PC-9 (cell line): ENCODE data around the gene UTY. TPM values are rescaled to one million over a fixed set of nuclear protein-coding genes. Genes with fewer than 3 reads are reported as not detected.

Experiments used
- BruUV-seq: library from RNA; stranded (reverse); fragments of 400-500 nt; replicated peaks from 2 replicates; lab custom pipeline; 2021; lab: Mats Ljungman, UMichigan
- CTCF ChIA-PET: fragments of 300-600 bp; sonication (Branson Sonifier 250); formaldehyde crosslinking; loops from one replicate; lab custom pipeline; 2022; ENCODE audit warnings: antibody characterized with exemption; lab: Charles Lee
- POLR2A ChIA-PET: fragments of 300-600 bp; sonication (Branson Sonifier 250); formaldehyde crosslinking; loops from one replicate; lab custom pipeline; 2022; ENCODE audit warnings: antibody characterized with exemption; ENCODE audit not compliant: unreplicated experiment; lab: Charles Lee
- DNase-seq, 2 experiments: peaks; one replicate each; pipeline versions ENCODE4 v3.0.0 to v3.0.0-alpha.2; 2015 to 2022; ENCODE audit warnings: mixed read lengths in 1 of 2
- H2AFZ ChIP-seq: fragments of 200-600 bp; sonication (generic); 2 replicates; pipeline ENCODE4 v1.8.1; 2017; ENCODE audit warnings: antibody characterized with exemption
- H3F3A ChIP-seq: fragments of 200-600 bp; sonication (generic); 2 replicates; pipeline ENCODE4 v1.8.1; 2017; ENCODE audit warnings: antibody characterized with exemption, mild to moderate bottlenecking, low read depth; ENCODE audit not compliant: insufficient read depth
- H3K27ac ChIP-seq: fragments of 200-600 bp; sonication (generic); 2 replicates; pipeline ENCODE4 v1.6.1; 2016; ENCODE audit warnings: mixed run types
- H3K27me3 ChIP-seq: fragments of 200-600 bp; sonication (generic); 2 replicates; pipeline ENCODE4 v1.6.1; 2016; ENCODE audit warnings: low read depth, mixed run types; ENCODE audit not compliant: insufficient read depth
- H3K36me3 ChIP-seq: fragments of 200-600 bp; sonication (generic); 2 replicates; pipeline ENCODE4 v1.6.1; 2016; ENCODE audit warnings: low read depth, mixed run types
- H3K4me1 ChIP-seq: fragments of 200-600 bp; sonication (generic); replicated peaks from 2 replicates; pipeline ENCODE4 v1.6.1; 2016; ENCODE audit warnings: mixed run types; ENCODE audit not compliant: insufficient read depth
- H3K4me2 ChIP-seq: fragments of 200-600 bp; sonication (generic); 2 replicates; pipeline ENCODE4 v1.6.1; 2017; ENCODE audit warnings: mixed run types
- H3K4me3 ChIP-seq: fragments of 200-600 bp; sonication (generic); 2 replicates; pipeline ENCODE4 v1.6.1; 2016; ENCODE audit warnings: mixed run types
- H3K79me2 ChIP-seq: fragments of 200-600 bp; sonication (generic); 2 replicates; pipeline ENCODE4 v1.6.1; 2017; ENCODE audit warnings: low read depth, mixed run types
- H3K9me2 ChIP-seq: fragments of 200-600 bp; sonication (generic); 2 replicates; pipeline ENCODE4 v1.8.1; 2017; ENCODE audit warnings: mild to moderate bottlenecking; ENCODE audit not compliant: insufficient read depth
- H3K9me3 ChIP-seq: fragments of 200-600 bp; sonication (generic); 2 replicates; pipeline ENCODE4 v1.8.1; 2016; ENCODE audit warnings: low read depth; ENCODE audit not compliant: insufficient read depth
- H4K20me1 ChIP-seq: fragments of 200-600 bp; sonication (generic); 2 replicates; pipeline ENCODE4 v1.8.1; 2017; ENCODE audit not compliant: insufficient read depth
- EZH2 ChIP-seq: fragments of 200-600 bp; sonication (generic); IDR thresholded peaks from 2 replicates; pipeline ENCODE4 v1.8.0; 2017; ENCODE audit warnings: antibody characterized with exemption, low read depth
- intact Hi-C: fragments of 100-400 bp; cut with micrococcal nuclease; formaldehyde crosslinking; loops from one replicate; pipeline ENCODE4 v1.10.0; 2022; ENCODE audit not compliant: unreplicated experiment
- total RNA-seq: library from RNA; stranded (reverse); gene quantifications from 2 replicates; pipeline ENCODE4 v1.2.3, GENCODE V29; 2021
- TF ChIP-seq, protein P1 (sequence below): fragments of 200-600 bp; sonication (generic); conservative IDR thresholded peaks from 2 replicates; pipeline ENCODE4 v1.6.1; 2017; ENCODE audit warnings: mixed run types, antibody characterized with exemption, mild to moderate bottlenecking, moderate library complexity

Gene UTY
- total RNA-seq, 1 experiment from 2014 or later = not detected

GRCh38 chrY:13479121-13479711, 617 bp downstream of the UTY start:
- TF ChIP-seq EZH2 = no peak
- TF ChIP-seq, protein P1, sequence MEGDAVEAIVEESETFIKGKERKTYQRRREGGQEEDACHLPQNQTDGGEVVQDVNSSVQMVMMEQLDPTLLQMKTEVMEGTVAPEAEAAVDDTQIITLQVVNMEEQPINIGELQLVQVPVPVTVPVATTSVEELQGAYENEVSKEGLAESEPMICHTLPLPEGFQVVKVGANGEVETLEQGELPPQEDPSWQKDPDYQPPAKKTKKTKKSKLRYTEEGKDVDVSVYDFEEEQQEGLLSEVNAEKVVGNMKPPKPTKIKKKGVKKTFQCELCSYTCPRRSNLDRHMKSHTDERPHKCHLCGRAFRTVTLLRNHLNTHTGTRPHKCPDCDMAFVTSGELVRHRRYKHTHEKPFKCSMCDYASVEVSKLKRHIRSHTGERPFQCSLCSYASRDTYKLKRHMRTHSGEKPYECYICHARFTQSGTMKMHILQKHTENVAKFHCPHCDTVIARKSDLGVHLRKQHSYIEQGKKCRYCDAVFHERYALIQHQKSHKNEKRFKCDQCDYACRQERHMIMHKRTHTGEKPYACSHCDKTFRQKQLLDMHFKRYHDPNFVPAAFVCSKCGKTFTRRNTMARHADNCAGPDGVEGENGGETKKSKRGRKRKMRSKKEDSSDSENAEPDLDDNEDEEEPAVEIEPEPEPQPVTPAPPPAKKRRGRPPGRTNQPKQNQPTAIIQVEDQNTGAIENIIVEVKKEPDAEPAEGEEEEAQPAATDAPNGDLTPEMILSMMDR = no peak
- intact Hi-C loops = no loop called here
- Histone ChIP-seq H3K4me1 (no peaks in the 10 kb centered on the region), H4K20me1 (no peaks in the 10 kb centered on the region), H3K36me3 (no peaks in the 10 kb centered on the region), H3K4me3 (no peak overlapping the region), H3K79me2 (no peaks in the 10 kb centered on the region), H3F3A (no peaks in the 10 kb centered on the region), H3K27me3 (no peaks in the 10 kb centered on the region), H3K27ac (no peak overlapping the region), H3K9me3 (no peaks in the 10 kb centered on the region), H3K9me2 (no peaks in the 10 kb centered on the region), H3K4me2 (no peak overlapping the region), H2AFZ (no peak overlapping the region)
- ChIA-PET POLR2A (no interaction called here), CTCF (no interaction called here)
- BruUV-seq = no TSS peak
- no peak for DNase-seq

- Histone ChIP-seq H3K27ac (no peak overlapping the region), H3K4me2 (no peak overlapping the region), H3K4me3 (no peak overlapping the region), H3K9me2 (no peaks in the 10 kb centered on the region), H3K27me3 (no peaks in the 10 kb centered on the region), H2AFZ (no peak overlapping the region), H3K9me3 (no peaks in the 10 kb centered on the region), H3K4me1 (no peaks in the 10 kb centered on the region), H4K20me1 (no peaks in the 10 kb centered on the region), H3F3A (no peaks in the 10 kb centered on the region), H3K79me2 (no peaks in the 10 kb centered on the region), H3K36me3 (no peaks in the 10 kb centered on the region)
- ChIA-PET CTCF (no interaction called here), POLR2A (no interaction called here)
- intact Hi-C loops = no loop called here
- BruUV-seq = no TSS peak
- TF ChIP-seq, protein P1 = no peak
- TF ChIP-seq EZH2 = no peak
- DNase-seq = no peak
Measured at GRCh38 chrY:13478126-13478785, 1.6 kb downstream of the UTY start.

- Histone ChIP-seq H3K79me2 (no peaks in the 10 kb centered on the region), H3K4me2 (no peak overlapping the region), H4K20me1 (no peaks in the 10 kb centered on the region), H3K27me3 (no peaks in the 10 kb centered on the region), H3F3A (no peaks in the 10 kb centered on the region), H2AFZ (no peak overlapping the region), H3K4me1 (no peaks in the 10 kb centered on the region), H3K9me3 (no peaks in the 10 kb centered on the region), H3K4me3 (no peak overlapping the region), H3K36me3 (no peaks in the 10 kb centered on the region), H3K27ac (no peak overlapping the region), H3K9me2 (no peaks in the 10 kb centered on the region)
- ChIA-PET CTCF (no interaction called here), POLR2A (no interaction called here)
- intact Hi-C loops = no loop called here
- no peak for TF ChIP-seq EZH2
- TF ChIP-seq, protein P1 = no peak
- BruUV-seq = no TSS peak
- DNase-seq = no peak
Measured at GRCh38 chrY:13474997-13475396, 4.8 kb downstream of the UTY start.
